Measurements from ENCODE around the gene MKS1. TPM values are rescaled to one million over a fixed set of nuclear protein-coding genes. Genes with fewer than 3 reads are reported as not detected.

Gene MKS1
- total RNA-seq, 5 donors from 2014 or later (not counting 1 experiment from before 2014, with no cell fraction given) = 12.7 to 32.6 (median 22.3) TPM

GRCh38 chr17:58184308-58184985, 34.6 kb downstream of the MKS1 start:
- Histone ChIP-seq H3K36me3 (ENCODE audit: control insufficient read depth in 2 of 2, extremely low read depth in 1 of 2, insufficient read depth in 1 of 2, low read length in 1 of 2) (no peaks in the 10 kb centered on the region), H3K9me3 (no peaks in the 10 kb centered on the region), H3K27ac (ENCODE audit: low read length) (no peak overlapping the region), H3K27me3 (replicated peaks in 1 of 2; ENCODE audit: control insufficient read depth in 2 of 2, extremely low read depth in 1 of 2, insufficient read depth in 2 of 2, low read length in 1 of 2) (peaks cover 0 to 13% of the 10 kb centered on the region in 2 experiments), H3K4me3 (ENCODE audit: control insufficient read depth in 1 of 2, extremely low read depth in 1 of 2, low read length in 1 of 2) (no peak overlapping the region), H3K4me1 (ENCODE audit: control insufficient read depth in 1 of 2, extremely low read depth in 1 of 2, insufficient read depth in 2 of 2, low read length in 2 of 2) (no peaks in the 10 kb centered on the region)
- no peak overlapping the region for H3K27ac Mint-ChIP-seq
- peaks cover 4 to 9% (median 4%) of the 10 kb centered on the region in 3 donors for H3K4me1 Mint-ChIP-seq
- 71% methylated on average over 9 of the region's 10 CpGs for WGBS (ENCODE audit: insufficient coverage)
- CTCF ChIA-PET = no interaction called here
- no peaks in the 10 kb centered on the region for H3K36me3 Mint-ChIP-seq
- DNase-seq (no peak), ATAC-seq (replicated peaks in 1 of 4) (no peak)
- H3K4me3 Mint-ChIP-seq = no peak overlapping the region
- peaks cover 7 to 9% of the 10 kb centered on the region in 2 donors for H3K27me3 Mint-ChIP-seq
- POLR2A ChIA-PET = no interaction called here
- H3K9me3 Mint-ChIP-seq = no peaks in the 10 kb centered on the region

GRCh38 chr17:58183514-58183913, 35.5 kb downstream of the MKS1 start:
- ATAC-seq (replicated peaks in 1 of 4) = no peak
- H3K27ac ChIP-seq (ENCODE audit: low read length) = no peak overlapping the region
- ChIA-PET CTCF (no interaction called here), POLR2A (no interaction called here)
- H3K27ac Mint-ChIP-seq = no peak overlapping the region
- H3K9me3 Mint-ChIP-seq = no peaks in the 10 kb centered on the region
- no CpG with 5 or more reads among the region's 4 CpGs for WGBS (ENCODE audit: insufficient coverage)
- no peaks in the 10 kb centered on the region for H3K9me3 ChIP-seq
- H3K36me3 ChIP-seq (ENCODE audit: control insufficient read depth in 2 of 2, extremely low read depth in 1 of 2, insufficient read depth in 1 of 2, low read length in 1 of 2) = no peaks in the 10 kb centered on the region
- DNase-seq = no peak
- peaks cover 4 to 9% (median 4%) of the 10 kb centered on the region in 3 donors for H3K4me1 Mint-ChIP-seq
- H3K4me3 Mint-ChIP-seq = no peak overlapping the region
- H3K36me3 Mint-ChIP-seq = no peaks in the 10 kb centered on the region
- H3K27me3 Mint-ChIP-seq = peaks cover 7 to 8% of the 10 kb centered on the region in 2 donors
- peaks cover 0 to 10% of the 10 kb centered on the region in 2 experiments for H3K27me3 ChIP-seq (replicated peaks in 1 of 2; ENCODE audit: control insufficient read depth in 2 of 2, extremely low read depth in 1 of 2, insufficient read depth in 2 of 2, low read length in 1 of 2)
- H3K4me1 ChIP-seq (ENCODE audit: control insufficient read depth in 1 of 2, extremely low read depth in 1 of 2, insufficient read depth in 2 of 2, low read length in 2 of 2) = no peaks in the 10 kb centered on the region
- no peak overlapping the region for H3K4me3 ChIP-seq (ENCODE audit: control insufficient read depth in 1 of 2, extremely low read depth in 1 of 2, low read length in 1 of 2)

GRCh38 chr17:58181796-58182195, 37.3 kb downstream of the MKS1 start:
- H3K27me3 Mint-ChIP-seq = peaks cover 5 to 6% of the 10 kb centered on the region in 2 donors
- WGBS (ENCODE audit: insufficient coverage) = 71% methylated on average over 3 of the region's 4 CpGs
- no peaks in the 10 kb centered on the region for H3K36me3 Mint-ChIP-seq
- CTCF ChIA-PET = interaction anchor here in 1 of 2 donors (1.0 to 1.5 kb wide), 2 partner anchors 9 to 26 kb away, joined by 3 read pairs; no protein-coding TSS in a partner anchor
- H3K9me3 ChIP-seq = no peaks in the 10 kb centered on the region
- peaks cover 4 to 9% (median 4%) of the 10 kb centered on the region in 3 donors for H3K4me1 Mint-ChIP-seq
- no peaks in the 10 kb centered on the region for H3K4me1 ChIP-seq (ENCODE audit: control insufficient read depth in 1 of 2, extremely low read depth in 1 of 2, insufficient read depth in 2 of 2, low read length in 2 of 2)
- H3K27me3 ChIP-seq (replicated peaks in 1 of 2; ENCODE audit: control insufficient read depth in 2 of 2, extremely low read depth in 1 of 2, insufficient read depth in 2 of 2, low read length in 1 of 2) = peaks cover 0 to 5% of the 10 kb centered on the region in 2 experiments
- no peaks in the 10 kb centered on the region for H3K9me3 Mint-ChIP-seq
- no peak overlapping the region for H3K27ac ChIP-seq (ENCODE audit: low read length)
- no peaks in the 10 kb centered on the region for H3K36me3 ChIP-seq (ENCODE audit: control insufficient read depth in 2 of 2, extremely low read depth in 1 of 2, insufficient read depth in 1 of 2, low read length in 1 of 2)
- no peak overlapping the region for H3K4me3 Mint-ChIP-seq
- H3K27ac Mint-ChIP-seq = no peak overlapping the region
- no peak for ATAC-seq (replicated peaks in 1 of 4)
- POLR2A ChIA-PET = no interaction called here
- no peak for DNase-seq
- no peak overlapping the region for H3K4me3 ChIP-seq (ENCODE audit: control insufficient read depth in 1 of 2, extremely low read depth in 1 of 2, low read length in 1 of 2)

- Mint-ChIP-seq H3K4me3 (no peak overlapping the region), H3K9me3 (no peaks in the 10 kb centered on the region), H3K4me1 (peaks cover 15% of the 10 kb centered on the region in 3 donors), H3K27ac (no peak overlapping the region), H3K27me3 (peaks cover 8 to 9% of the 10 kb centered on the region in 2 donors), H3K36me3 (no peaks in the 10 kb centered on the region)
- peaks cover 3 to 7% of the 10 kb centered on the region in 2 experiments for H3K27me3 ChIP-seq (replicated peaks in 1 of 2; ENCODE audit: control insufficient read depth in 2 of 2, extremely low read depth in 1 of 2, insufficient read depth in 2 of 2, low read length in 1 of 2)
- CTCF ChIA-PET = no interaction called here
- no peaks in the 10 kb centered on the region for H3K9me3 ChIP-seq
- no peaks in the 10 kb centered on the region for H3K36me3 ChIP-seq (ENCODE audit: control insufficient read depth in 2 of 2, extremely low read depth in 1 of 2, insufficient read depth in 1 of 2, low read length in 1 of 2)
- H3K27ac ChIP-seq (ENCODE audit: low read length) = no peak overlapping the region
- DNase-seq = peak in 1 of 35 experiments; percentile 31
- H3K4me1 ChIP-seq (ENCODE audit: control insufficient read depth in 1 of 2, extremely low read depth in 1 of 2, insufficient read depth in 2 of 2, low read length in 2 of 2) = peaks cover 9 to 11% of the 10 kb centered on the region in 2 experiments
- no peak for ATAC-seq (replicated peaks in 1 of 4)
- no peak overlapping the region for H3K4me3 ChIP-seq (ENCODE audit: control insufficient read depth in 1 of 2, extremely low read depth in 1 of 2, low read length in 1 of 2)
- POLR2A ChIA-PET = interaction anchor here in 1 of 2 donors (0.6 kb wide), 1 partner anchor 68 kb away, joined by 3 read pairs; no protein-coding TSS in a partner anchor
- 51% methylated on average over 4 of the region's 7 CpGs for WGBS (ENCODE audit: insufficient coverage)
These were observed 42.9 kb downstream of the MKS1 start for GRCh38 chr17:58176200-58176599.

- ATAC-seq (replicated peaks in 1 of 4) = no peak
- no peak overlapping the region for H3K27ac ChIP-seq (ENCODE audit: low read length)
- H3K9me3 ChIP-seq = no peaks in the 10 kb centered on the region
- CTCF ChIA-PET = interaction anchor here (0.5 to 0.6 kb wide), 2 partner anchors 183 to 361 kb away, joined by 3 read pairs; no protein-coding TSS in a partner anchor
- POLR2A ChIA-PET = no interaction called here
- peaks cover 3 to 7% of the 10 kb centered on the region in 2 experiments for H3K27me3 ChIP-seq (replicated peaks in 1 of 2; ENCODE audit: control insufficient read depth in 2 of 2, extremely low read depth in 1 of 2, insufficient read depth in 2 of 2, low read length in 1 of 2)
- no peak overlapping the region for H3K4me3 ChIP-seq (ENCODE audit: control insufficient read depth in 1 of 2, extremely low read depth in 1 of 2, low read length in 1 of 2)
- no peaks in the 10 kb centered on the region for H3K36me3 ChIP-seq (ENCODE audit: control insufficient read depth in 2 of 2, extremely low read depth in 1 of 2, insufficient read depth in 1 of 2, low read length in 1 of 2)
- Mint-ChIP-seq H3K9me3 (no peaks in the 10 kb centered on the region), H3K27me3 (peaks cover 8 to 9% of the 10 kb centered on the region in 2 donors), H3K4me1 (peaks cover 26 to 29% (median 27%) of the 10 kb centered on the region in 3 donors), H3K27ac (no peak overlapping the region), H3K4me3 (no peak overlapping the region), H3K36me3 (no peaks in the 10 kb centered on the region)
- H3K4me1 ChIP-seq (ENCODE audit: control insufficient read depth in 1 of 2, extremely low read depth in 1 of 2, insufficient read depth in 2 of 2, low read length in 2 of 2) = peaks cover 18 to 21% of the 10 kb centered on the region in 2 experiments
- WGBS (ENCODE audit: insufficient coverage) = 63% methylated on average over 2 of the region's 3 CpGs
- no peak for DNase-seq
These were observed 44.2 kb downstream of the MKS1 start for GRCh38 chr17:58174871-58175270.

- DNase-seq (peak in 33 of 35 experiments; percentile 12 to 80 (median 34)), ATAC-seq (replicated peaks in 1 of 4) (peak; percentile 76 to 92 (median 82))
- H3K4me3 ChIP-seq (ENCODE audit: control insufficient read depth in 1 of 2, extremely low read depth in 1 of 2, low read length in 1 of 2) = no peak overlapping the region
- peaks cover 3 to 7% of the 10 kb centered on the region in 2 experiments for H3K27me3 ChIP-seq (replicated peaks in 1 of 2; ENCODE audit: control insufficient read depth in 2 of 2, extremely low read depth in 1 of 2, insufficient read depth in 2 of 2, low read length in 1 of 2)
- peak overlapping the region; percentile 64 to 90 for H3K27ac Mint-ChIP-seq
- whole genome bisulfite sequencing (ENCODE audit: insufficient coverage) = no CpG with 5 or more reads among the region's 2 CpGs
- ChIA-PET CTCF (interaction anchor here (0.6 to 3.2 kb wide), 10 partner anchors 9 to 478 kb away, joined by 3 to 38 read pairs (median 3); no protein-coding TSS in a partner anchor), POLR2A (interaction anchor here in 1 of 2 donors (0.5 kb wide), 1 partner anchor 89 kb away, joined by 5 read pairs; the partner anchor contains the start of gene DYNLL2)
- H3K4me1 ChIP-seq (ENCODE audit: control insufficient read depth in 1 of 2, extremely low read depth in 1 of 2, insufficient read depth in 2 of 2, low read length in 2 of 2) = peaks cover 23 to 39% of the 10 kb centered on the region in 2 experiments
- H3K9me3 Mint-ChIP-seq = peaks cover 0 to 5% (median 0%) of the 10 kb centered on the region in 3 donors
- peaks cover 6 to 9% of the 10 kb centered on the region in 2 donors for H3K27me3 Mint-ChIP-seq
- H3K4me3 Mint-ChIP-seq = peak overlapping the region in 1 of 3 donors; percentile 44
- H3K36me3 Mint-ChIP-seq = no peaks in the 10 kb centered on the region
- peaks cover 42 to 49% (median 45%) of the 10 kb centered on the region in 3 donors for H3K4me1 Mint-ChIP-seq
- no peaks in the 10 kb centered on the region for H3K36me3 ChIP-seq (ENCODE audit: control insufficient read depth in 2 of 2, extremely low read depth in 1 of 2, insufficient read depth in 1 of 2, low read length in 1 of 2)
- H3K9me3 ChIP-seq = no peaks in the 10 kb centered on the region
- peak overlapping the region; percentile 40 for H3K27ac ChIP-seq (ENCODE audit: low read length)
These were observed 46.5 kb downstream of the MKS1 start for GRCh38 chr17:58172369-58173071.

All from T-cell (primary cell).